Activated CD4-positive, alpha-beta T cell treated with anti-CD3 and anti-CD28 coated beads for 24 hours (primary cell): Measurements from ENCODE around the gene B3GLCT.

ENCODE experiments used
- DNase-seq, 2 donors: peaks; one replicate each; pipeline ENCODE4 v3.0.0-alpha.2; 2020; ENCODE audit warnings: low read depth in 2 of 2

Gene B3GLCT

GRCh38 chr13:31349156-31349555, 149.4 kb downstream of the B3GLCT start:
- DNase-seq = no peak

GRCh38 chr13:31350560-31350959, 150.8 kb downstream of the B3GLCT start:
- DNase-seq = no peak

DNA sequence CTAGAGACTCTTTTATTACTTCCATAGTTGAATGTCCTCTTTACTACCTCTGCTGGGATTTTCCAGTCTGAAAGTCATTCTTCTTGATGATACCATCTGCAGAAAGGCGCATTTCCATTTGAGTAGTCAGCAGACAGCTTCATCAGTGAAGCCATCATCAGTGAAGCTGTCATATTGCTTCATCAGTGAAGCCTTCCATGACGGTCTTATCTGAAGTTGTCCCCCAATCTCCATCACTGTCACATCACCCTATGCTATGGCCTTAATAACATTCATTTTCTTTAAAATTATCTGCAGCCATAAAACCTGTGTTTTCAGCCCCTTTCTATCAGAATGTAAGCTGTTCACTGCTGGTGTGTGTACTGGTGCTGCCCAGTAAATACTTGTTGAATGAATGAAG, 151.6 kb downstream of the B3GLCT start:
- no peak for DNase-seq

- DNase-seq = no peak
Measured at GRCh38 chr13:31352467-31352866, 152.7 kb downstream of the B3GLCT start.

DNA sequence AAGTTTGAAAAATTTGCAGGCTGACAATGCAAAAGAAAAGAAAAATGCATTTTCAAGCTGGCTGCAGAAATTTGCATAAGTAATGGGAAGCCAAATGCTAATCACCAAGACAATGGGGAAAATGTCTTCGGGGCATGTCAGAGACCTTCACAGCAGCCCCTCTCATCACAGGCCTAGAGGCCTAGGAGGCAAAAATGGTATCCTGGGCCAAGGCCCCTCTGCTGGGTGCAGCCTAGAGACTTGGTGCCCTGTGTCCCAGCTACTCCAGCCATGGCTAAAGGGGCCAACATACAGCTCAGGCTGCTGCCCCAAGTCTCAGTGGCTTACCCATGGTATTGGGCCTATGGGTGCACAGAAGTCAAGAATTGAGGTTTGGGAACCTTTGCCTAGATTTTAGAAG, 155.2 kb downstream of the B3GLCT start:
- no peak for DNase-seq

DNA sequence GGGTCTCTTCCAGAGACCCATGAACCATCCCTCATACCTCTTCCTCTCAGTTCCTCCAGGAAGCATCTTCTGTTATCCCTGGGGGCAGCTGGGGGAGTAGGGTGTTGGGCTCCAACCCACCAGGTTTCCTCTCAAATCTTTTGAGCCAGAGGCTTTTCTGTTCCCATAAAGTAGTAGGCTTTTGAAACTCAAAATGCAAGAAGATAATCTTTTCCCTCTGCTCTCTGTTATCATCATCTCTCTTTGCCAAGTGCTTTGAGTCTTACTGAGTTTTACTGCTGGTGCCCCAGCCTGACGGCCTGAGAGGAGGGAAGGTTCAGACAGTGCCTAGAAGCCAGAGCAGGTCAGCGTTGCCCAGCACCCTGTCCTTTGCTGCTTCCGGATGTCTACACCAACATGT, 157.2 kb downstream of the B3GLCT start:
- no peak for DNase-seq

- no peak for DNase-seq
Measured at GRCh38 chr13:31357581-31357980, 157.8 kb downstream of the B3GLCT start.

GRCh38 chr13:31361673-31362072, 161.9 kb downstream of the B3GLCT start:
- DNase-seq = no peak

DNA sequence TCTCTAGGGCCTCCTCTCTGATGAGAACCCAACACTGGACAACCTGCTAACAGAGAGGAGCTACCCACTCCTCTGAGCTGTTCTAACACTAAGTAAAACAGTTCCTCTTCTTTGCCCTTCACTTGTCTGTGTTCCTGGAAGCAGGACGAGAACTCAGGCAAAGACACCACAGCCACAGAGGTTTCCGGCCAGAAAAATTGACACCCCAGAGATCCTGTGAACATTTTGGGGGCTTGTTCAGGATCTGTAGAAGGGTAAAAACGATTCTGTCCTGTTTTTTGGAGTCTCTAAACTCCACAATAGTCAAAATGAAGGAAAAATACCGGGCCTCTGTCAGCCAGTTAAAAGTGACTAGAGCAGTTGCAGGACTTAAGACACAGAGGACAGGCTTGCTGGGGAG, 165.9 kb downstream of the B3GLCT start:
- no peak for DNase-seq

GRCh38 chr13:31367410-31367809, 167.6 kb downstream of the B3GLCT start:
- no peak for DNase-seq

DNA sequence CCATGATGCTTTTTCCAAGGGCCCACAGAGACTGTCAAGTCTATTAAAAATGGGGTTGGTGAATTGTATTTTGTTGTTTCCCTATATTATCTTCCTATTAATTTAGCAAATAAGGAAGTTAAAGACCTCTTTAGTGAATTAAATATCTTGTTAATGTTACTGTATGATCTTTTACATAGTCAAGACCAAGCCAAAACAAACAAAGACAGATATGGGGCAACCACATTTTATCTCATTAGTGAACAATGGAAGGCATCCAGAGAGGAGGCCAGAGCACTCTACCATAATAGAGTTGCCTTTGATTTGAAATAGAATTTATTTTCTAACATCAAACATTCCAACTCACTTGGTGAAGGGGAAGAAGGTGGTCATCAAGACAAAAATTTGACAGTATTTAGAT, 169.4 kb downstream of the B3GLCT start:
- DNase-seq = no peak

DNA sequence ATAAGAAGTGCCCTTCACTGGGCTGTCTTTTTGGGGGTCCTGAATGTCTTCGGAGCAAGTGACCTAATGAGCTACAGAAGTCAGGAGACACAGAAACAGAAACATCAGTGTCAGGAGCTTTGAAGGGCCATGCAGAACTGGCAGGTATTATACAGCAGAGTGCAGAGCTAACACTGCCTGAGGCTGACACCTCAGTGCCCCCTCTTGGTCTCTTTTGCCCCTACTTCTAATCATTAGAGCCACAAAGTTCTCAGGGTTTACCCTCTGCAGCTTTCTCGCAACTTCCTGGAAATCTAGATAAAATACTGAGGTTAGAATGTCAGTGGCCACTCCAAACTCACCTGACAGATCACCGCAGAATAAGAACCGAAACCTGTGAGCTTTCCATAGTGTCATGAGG, 172.7 kb downstream of the B3GLCT start:
- no peak for DNase-seq

GRCh38 chr13:31374682-31375081, 174.9 kb downstream of the B3GLCT start:
- no peak for DNase-seq

GRCh38 chr13:31377946-31378345, 178.2 kb downstream of the B3GLCT start:
- no peak for DNase-seq

DNA sequence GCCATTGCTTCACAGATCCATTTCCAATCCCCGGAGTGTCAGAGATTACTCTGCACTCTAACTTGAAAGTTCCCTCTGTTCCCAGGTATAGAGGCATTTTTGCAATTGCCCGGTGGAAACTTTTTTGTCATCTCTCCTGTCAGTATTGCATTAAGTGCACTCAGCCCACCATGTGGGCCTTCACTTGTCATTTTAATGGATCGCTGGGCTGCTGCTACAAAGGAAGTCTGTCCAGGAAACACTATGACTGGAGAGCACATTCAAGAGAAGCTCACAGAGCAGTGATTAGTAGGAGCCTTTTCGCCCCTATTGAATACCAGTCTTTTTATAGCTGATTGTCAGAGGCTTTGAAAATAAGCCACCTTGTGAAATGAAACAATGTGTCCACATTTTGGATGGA, 180.9 kb downstream of the B3GLCT start:
- no peak for DNase-seq
